Gastrocnemius medialis (tissue), 4 donors: ENCODE results near the gene PNPO. TPM values are rescaled to one million over a fixed set of nuclear protein-coding genes. Genes with fewer than 3 reads are reported as not detected.

Source experiments
- ATAC-seq, 2 donors: fragments of 150-250 bp; one replicate each; pipeline ENCODE4 v1.9.1; 2016
- DNase-seq, 2 donors: peaks; one replicate each; pipeline ENCODE4 v3.0.0-alpha.2; 2019
- H3K27ac ChIP-seq, 4 donors: fragments of 200-600 bp; sonication (generic); 1 replicate in 1 of 4; 2 replicates in 3 of 4; pipeline ENCODE4 v1.5.1; 2016 to 2018; ENCODE audit warnings: mild to moderate bottlenecking in 2 of 4, moderate library complexity in 1 of 4
- H3K27me3 ChIP-seq, 3 donors: fragments of 200-600 bp; sonication (generic) in 2 of 3; 1 replicate in 1 of 3; 2 replicates in 2 of 3; pipeline versions ENCODE4 v1.5.1 to v1.6.0; 2016 to 2019; ENCODE audit warnings: mild to moderate bottlenecking in 1 of 3, moderate library complexity in 1 of 3
- H3K36me3 ChIP-seq, 2 donors: fragments of 200-600 bp; sonication (generic) in 1 of 2; one replicate each; pipeline ENCODE4 v1.5.1; 2017 to 2018
- H3K4me1 ChIP-seq, 2 donors: fragments of 200-600 bp; sonication (generic) in 1 of 2; one replicate each; pipeline ENCODE4 v1.5.1; 2016 to 2017; ENCODE audit warnings: mild to moderate bottlenecking in 2 of 2
- H3K4me3 ChIP-seq, 4 donors: fragments of 200-600 bp; sonication (generic) in 3 of 4; 1 replicate in 1 of 4; 2 replicates in 3 of 4; pipeline ENCODE4 v1.5.1; 2016 to 2019; ENCODE audit warnings: mild to moderate bottlenecking in 2 of 4
- H3K9me3 ChIP-seq, 3 donors: fragments of 200-600 bp; sonication (generic) in 2 of 3; 1 replicate in 1 of 3; 2 replicates in 2 of 3; pipeline ENCODE4 v1.5.1; 2016 to 2019
- POLR2A ChIP-seq, 2 donors: fragments of 450-650 bp; IDR thresholded peaks; one replicate each; pipeline ENCODE4 v1.6.1; 2017; ENCODE audit warnings: antibody characterized with exemption in 2 of 2, mild to moderate bottlenecking in 2 of 2, moderate library complexity in 2 of 2
- in situ Hi-C, 4 donors: fragments of 200-750 bp; cut with MboI; loops; one replicate each; pipeline versions ENCODE4 v1.15.0 to v1.8.0; 2017; ENCODE audit warnings: low sequenced_read_pairs in 4 of 4
- intact Hi-C: fragments of 100-400 bp; cut with DNase I; formaldehyde crosslinking; loops from one replicate; pipeline ENCODE4 v1.15.1; 2023; ENCODE audit warnings: low total_unique reads
- total RNA-seq, 4 donors: library from RNA; depleted of rRNA; stranded (reverse); fragments of >200 nt; gene quantifications; one replicate each; pipeline versions ENCODE4 v1.1.0 to v1.2.3, GENCODE V29; 2016
- TF ChIP-seq, protein P1 (sequence below), 5 experiments: fragments of 450-650 bp in 3 of 5; fragments of 200-600 bp in 2 of 5; sonication (generic) in 2 of 5; IDR thresholded peaks in 4 of 5; conservative IDR thresholded peaks in 1 of 5; 1 replicate in 4 of 5; 2 replicates in 1 of 5; pipeline ENCODE4 v1.5.1; 2016 to 2019; ENCODE audit warnings: antibody characterized with exemption in 5 of 5, mild to moderate bottlenecking in 3 of 5, moderate library complexity in 3 of 5

Gene PNPO
- total RNA-seq, 4 donors from 2014 or later = 27.9 to 64.0 (median 41.5) TPM

DNA sequence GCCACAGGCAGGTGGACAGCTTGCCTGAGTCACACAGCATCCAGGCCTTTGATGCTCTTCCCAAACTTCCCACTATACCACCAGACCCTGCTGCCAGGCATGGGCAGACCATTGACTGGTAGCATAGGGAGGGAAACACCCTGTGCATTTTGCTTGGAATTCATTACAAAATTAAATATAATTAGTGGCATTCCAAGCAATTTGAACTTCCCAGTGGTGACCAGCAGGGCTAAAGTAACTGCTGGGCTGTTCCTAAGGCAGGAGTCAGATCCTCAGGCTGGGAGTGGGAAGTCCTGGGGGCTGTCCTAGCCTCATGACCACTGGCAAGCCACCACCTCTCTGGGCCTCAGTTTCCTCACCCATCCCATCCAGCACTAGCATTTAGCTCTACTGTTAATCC lies 12.5 kb downstream of the PNPO start:
- in situ Hi-C loops (loop anchor here in 1 of 4 donors (10.0 kb wide), 1 partner anchor 109 kb away; the partner anchor contains the start of gene SCRN2), intact Hi-C loops (no loop called here)
- no peak overlapping the region for H3K4me3 ChIP-seq
- no peaks in the 10 kb centered on the region for H3K9me3 ChIP-seq
- no peak overlapping the region for H3K27ac ChIP-seq
- no peaks in the 10 kb centered on the region for H3K27me3 ChIP-seq
- TF ChIP-seq, protein P1, sequence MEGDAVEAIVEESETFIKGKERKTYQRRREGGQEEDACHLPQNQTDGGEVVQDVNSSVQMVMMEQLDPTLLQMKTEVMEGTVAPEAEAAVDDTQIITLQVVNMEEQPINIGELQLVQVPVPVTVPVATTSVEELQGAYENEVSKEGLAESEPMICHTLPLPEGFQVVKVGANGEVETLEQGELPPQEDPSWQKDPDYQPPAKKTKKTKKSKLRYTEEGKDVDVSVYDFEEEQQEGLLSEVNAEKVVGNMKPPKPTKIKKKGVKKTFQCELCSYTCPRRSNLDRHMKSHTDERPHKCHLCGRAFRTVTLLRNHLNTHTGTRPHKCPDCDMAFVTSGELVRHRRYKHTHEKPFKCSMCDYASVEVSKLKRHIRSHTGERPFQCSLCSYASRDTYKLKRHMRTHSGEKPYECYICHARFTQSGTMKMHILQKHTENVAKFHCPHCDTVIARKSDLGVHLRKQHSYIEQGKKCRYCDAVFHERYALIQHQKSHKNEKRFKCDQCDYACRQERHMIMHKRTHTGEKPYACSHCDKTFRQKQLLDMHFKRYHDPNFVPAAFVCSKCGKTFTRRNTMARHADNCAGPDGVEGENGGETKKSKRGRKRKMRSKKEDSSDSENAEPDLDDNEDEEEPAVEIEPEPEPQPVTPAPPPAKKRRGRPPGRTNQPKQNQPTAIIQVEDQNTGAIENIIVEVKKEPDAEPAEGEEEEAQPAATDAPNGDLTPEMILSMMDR (IDR thresholded peaks at IDR 0.05 in 4 of 5, conservative IDR thresholded peaks at IDR 0.05 in 1 of 5) = no peak
- no peak for TF ChIP-seq POLR2A (IDR thresholded peaks at IDR 0.05)
- DNase-seq (no peak), ATAC-seq (no peak)
- H3K4me1 ChIP-seq = peaks cover 9 to 11% of the 10 kb centered on the region in 2 donors
- no peaks in the 10 kb centered on the region for H3K36me3 ChIP-seq

GRCh38 chr17:47955497-47956461 lies 14.4 kb downstream of the PNPO start:
- H3K27me3 ChIP-seq = no peaks in the 10 kb centered on the region
- no peaks in the 10 kb centered on the region for H3K4me1 ChIP-seq
- H3K9me3 ChIP-seq = no peaks in the 10 kb centered on the region
- H3K36me3 ChIP-seq = no peaks in the 10 kb centered on the region
- intact Hi-C loops = no loop called here
- no peak overlapping the region for H3K27ac ChIP-seq
- peak in 1 of 2 donors; percentile 70 for ATAC-seq
- DNase-seq = no peak
- no peak overlapping the region for H3K4me3 ChIP-seq
- no peak for TF ChIP-seq POLR2A (IDR thresholded peaks at IDR 0.05)
- TF ChIP-seq, protein P1 (IDR thresholded peaks at IDR 0.05 in 4 of 5, conservative IDR thresholded peaks at IDR 0.05 in 1 of 5) = no peak
- in situ Hi-C loops = loop anchor here in 1 of 4 donors (10.0 kb wide), 1 partner anchor 111 kb away; the partner anchor contains the start of gene SCRN2

- no peaks in the 10 kb centered on the region for H3K4me1 ChIP-seq
- no peaks in the 10 kb centered on the region for H3K36me3 ChIP-seq
- no peak overlapping the region for H3K4me3 ChIP-seq
- no peak for TF ChIP-seq POLR2A (IDR thresholded peaks at IDR 0.05)
- TF ChIP-seq, protein P1 (IDR thresholded peaks at IDR 0.05 in 4 of 5, conservative IDR thresholded peaks at IDR 0.05 in 1 of 5) = no peak
- H3K9me3 ChIP-seq = no peaks in the 10 kb centered on the region
- H3K27me3 ChIP-seq = no peaks in the 10 kb centered on the region
- DNase-seq (no peak), ATAC-seq (no peak)
- H3K27ac ChIP-seq = no peak overlapping the region
- intact Hi-C loops (no loop called here), in situ Hi-C loops (loop anchor here in 1 of 4 donors (10.0 kb wide), 1 partner anchor 112 kb away; the partner anchor contains the start of gene SCRN2)
Measured at GRCh38 chr17:47956791-47957590, 15.6 kb downstream of the PNPO start.

- in situ Hi-C loops = loop anchor here in 1 of 4 donors (10.0 kb wide), 1 partner anchor 113 kb away; the partner anchor contains the start of gene SCRN2
- Histone ChIP-seq H3K27ac (no peak within 1 kb of the TSS), H3K4me3 (no peak within 1 kb of the TSS), H3K9me3 (no peaks in the 10 kb centered on the region), H3K4me1 (no peaks in the 10 kb centered on the region), H3K36me3 (no peaks in the 10 kb centered on the region), H3K27me3 (no peaks in the 10 kb centered on the region)
- no peak for ATAC-seq
- TF ChIP-seq POLR2A (IDR thresholded peaks at IDR 0.05) = no peak
- TF ChIP-seq, protein P1 (IDR thresholded peaks at IDR 0.05 in 4 of 5, conservative IDR thresholded peaks at IDR 0.05 in 1 of 5) = no peak
- DNase-seq = no peak
- intact Hi-C loops = no loop called here
Measured at GRCh38 chr17:47957591-47958490, 16.5 kb downstream of the PNPO start, which contains the start of gene PRR15L. Gene PRR15L (minus strand): TSS chr17:47957883. CDS start chr17:47953234, 4,649 bp downstream.
